Measurements from ENCODE around the gene PI3. TPM values are rescaled to one million over a fixed set of nuclear protein-coding genes. Genes with fewer than 3 reads are reported as not detected.
"Not testable (repeated sequence)": the region's sequence is repeated elsewhere in the genome, so short reads cannot be mapped to it uniquely, and the experiment has no call there.

Gene PI3
- total RNA-seq, 1 experiment from 2014 or later: 2.8 TPM

- DNase-seq (ENCODE audit: unreplicated experiment): peak; percentile 74
- Mint-ChIP-seq H3K36me3 (ENCODE audit: insufficient read depth, unreplicated experiment) (no peaks in the 10 kb centered on the region), H3K4me3 (ENCODE audit: unreplicated experiment) (no peak overlapping the region), H3K4me1 (ENCODE audit: insufficient read depth, unreplicated experiment) (no peaks in the 10 kb centered on the region), H3K27me3 (ENCODE audit: insufficient read depth, unreplicated experiment) (no peaks in the 10 kb centered on the region), H3K27ac (ENCODE audit: low read depth, unreplicated experiment) (no peak overlapping the region), H3K9me3 (ENCODE audit: unreplicated experiment) (no peaks in the 10 kb centered on the region)
- CTCF ChIA-PET: interaction anchor here (0.6 to 4.9 kb wide), 53 partner anchors 10 to 632 kb away, joined by 3 to 144 read pairs (median 4); partner anchors contain the start of genes MATN4, PI3, PIGT and SLPI
- POLR2A ChIA-PET: interaction anchor here (0.7 to 2.6 kb wide), 7 partner anchors 9 to 152 kb away, joined by 3 to 14 read pairs (median 3); partner anchors contain the start of gene PI3
- intact Hi-C loops (cut with micrococcal nuclease): loop anchor here (1.0 kb wide), 1 partner anchor 153 kb away; no protein-coding TSS in a partner anchor
- no TSS peak for BruUV-seq (replicated peaks)
- peak; percentile 85 for TF ChIP-seq CTCF (IDR thresholded peaks at IDR 0.05; ENCODE audit: unreplicated experiment)
These were observed 36.0 kb upstream of the PI3 start for GRCh38 chr20:45138561-45139300.

DNA sequence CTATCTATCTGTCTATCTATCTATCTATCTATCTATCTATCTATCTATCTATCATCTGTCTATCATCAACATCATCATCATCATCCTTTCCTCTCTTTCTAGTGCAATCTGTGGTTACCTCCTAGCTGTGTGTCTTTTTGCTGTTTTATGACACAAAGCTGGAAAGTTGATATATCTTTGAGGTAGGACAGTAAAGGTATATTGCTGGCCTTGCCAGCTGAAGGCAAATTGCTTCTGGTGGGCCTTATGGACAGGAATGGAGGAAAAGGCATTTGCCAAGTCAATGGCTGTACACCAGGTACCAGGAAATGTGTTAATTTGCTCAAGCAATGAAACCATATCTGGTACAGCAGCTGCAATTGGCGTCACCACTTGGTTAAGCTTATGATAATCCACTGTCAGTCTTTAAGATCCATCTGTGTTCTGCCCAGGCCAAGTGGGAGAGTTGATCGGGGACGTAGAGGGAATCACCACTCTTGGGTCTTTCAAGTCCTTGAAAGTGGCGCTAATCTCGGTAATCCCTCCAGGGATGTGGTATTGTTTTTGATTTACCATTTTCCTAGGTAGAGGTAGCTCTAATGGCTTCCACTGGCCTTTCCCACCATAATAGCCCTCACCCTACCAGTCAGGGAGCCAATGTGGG, 34.8 kb upstream of the PI3 start:
- intact Hi-C loops (cut with micrococcal nuclease): loop anchor here (1.0 kb wide), 1 partner anchor 151 kb away; no protein-coding TSS in a partner anchor
- ChIA-PET POLR2A (interaction anchor here (0.7 to 2.6 kb wide), 3 partner anchors 10 to 151 kb away, joined by 3 to 14 read pairs (median 14); no protein-coding TSS in a partner anchor), CTCF (interaction anchor here (0.5 to 4.9 kb wide), 35 partner anchors 9 to 646 kb away, joined by 3 to 144 read pairs (median 6); partner anchors contain the start of genes PI3, SLPI and WFDC5)
- not testable (repeated sequence) for H3K9me3 Mint-ChIP-seq (ENCODE audit: unreplicated experiment); H3K27me3 Mint-ChIP-seq (ENCODE audit: insufficient read depth, unreplicated experiment); BruUV-seq (replicated peaks); H3K36me3 Mint-ChIP-seq (ENCODE audit: insufficient read depth, unreplicated experiment); H3K27ac Mint-ChIP-seq (ENCODE audit: low read depth, unreplicated experiment); H3K4me1 Mint-ChIP-seq (ENCODE audit: insufficient read depth, unreplicated experiment); DNase-seq (ENCODE audit: unreplicated experiment); H3K4me3 Mint-ChIP-seq (ENCODE audit: unreplicated experiment)

- Mint-ChIP-seq H3K27ac (ENCODE audit: low read depth, unreplicated experiment) (no peak overlapping the region), H3K27me3 (ENCODE audit: insufficient read depth, unreplicated experiment) (peaks cover 12% of the 10 kb centered on the region), H3K9me3 (ENCODE audit: unreplicated experiment) (no peaks in the 10 kb centered on the region), H3K36me3 (ENCODE audit: insufficient read depth, unreplicated experiment) (no peaks in the 10 kb centered on the region), H3K4me3 (ENCODE audit: unreplicated experiment) (no peak overlapping the region), H3K4me1 (ENCODE audit: insufficient read depth, unreplicated experiment) (no peaks in the 10 kb centered on the region)
- ChIA-PET CTCF (interaction anchor here (2.4 to 4.9 kb wide), 5 partner anchors 12 to 152 kb away, joined by 9 to 144 read pairs (median 29); partner anchors contain the start of gene WFDC5), POLR2A (no interaction called here)
- no TSS peak for BruUV-seq (replicated peaks)
- intact Hi-C loops (cut with micrococcal nuclease): no loop called here
- no peak for TF ChIP-seq CTCF (IDR thresholded peaks at IDR 0.05; ENCODE audit: unreplicated experiment)
- no peak for DNase-seq (ENCODE audit: unreplicated experiment)
These were observed 33.9 kb upstream of the PI3 start for GRCh38 chr20:45140836-45141235.

DNA sequence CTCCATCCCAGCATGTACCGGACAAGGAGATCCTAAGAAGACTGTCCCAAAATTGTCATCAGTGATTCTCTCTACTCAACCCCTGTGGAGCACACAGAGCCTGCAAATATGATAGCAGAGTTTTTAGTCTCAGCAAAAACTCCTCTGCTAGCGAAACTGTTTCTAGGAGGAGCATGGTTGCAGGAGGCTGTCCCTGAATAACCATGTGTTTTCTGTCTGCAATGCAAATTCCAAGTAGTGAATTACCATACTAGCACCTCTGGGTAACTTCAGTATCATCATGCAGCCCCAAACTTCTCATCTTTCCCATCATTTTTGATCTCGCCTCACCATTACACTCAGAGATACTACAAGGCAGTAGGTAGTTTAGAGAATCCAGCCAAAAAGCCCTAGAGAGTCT, 25.6 kb upstream of the PI3 start:
- Mint-ChIP-seq H3K4me3 (ENCODE audit: unreplicated experiment) (no peak overlapping the region), H3K27me3 (ENCODE audit: insufficient read depth, unreplicated experiment) (peaks cover 66% of the 10 kb centered on the region), H3K27ac (ENCODE audit: low read depth, unreplicated experiment) (no peak overlapping the region), H3K36me3 (ENCODE audit: insufficient read depth, unreplicated experiment) (no peaks in the 10 kb centered on the region), H3K4me1 (ENCODE audit: insufficient read depth, unreplicated experiment) (no peaks in the 10 kb centered on the region), H3K9me3 (ENCODE audit: unreplicated experiment) (no peaks in the 10 kb centered on the region)
- ChIA-PET CTCF (interaction anchor here (0.8 to 2.1 kb wide), 3 partner anchors 9 to 144 kb away, joined by 5 read pairs; no protein-coding TSS in a partner anchor), POLR2A (no interaction called here)
- TF ChIP-seq CTCF (IDR thresholded peaks at IDR 0.05; ENCODE audit: unreplicated experiment): no peak
- no peak for DNase-seq (ENCODE audit: unreplicated experiment)
- intact Hi-C loops (cut with micrococcal nuclease): no loop called here
- BruUV-seq (replicated peaks): no TSS peak

Data from MCF 10A (cell line).